ENCODE measurements around the gene KRT28. TPM values are rescaled to one million over a fixed set of nuclear protein-coding genes. Genes with fewer than 3 reads are reported as not detected.

Gene KRT28
- total and polyA plus RNA-seq, 4 experiments from 2014 or later = not detected

- peaks cover 3 to 43% of the 10 kb centered on the region in 2 donors for H3K36me3 Mint-ChIP-seq
Measured at GRCh38 chr17:40824015-40824832, 24.5 kb upstream of the KRT28 start.

GRCh38 chr17:40822132-40822812 lies 22.5 kb upstream of the KRT28 start, which contains the start of gene KRT10:
TSS of gene KRT10 (minus strand) at chr17:40822614. CDS start at chr17:40822585, 29 bp downstream.
- H3K27ac ChIP-seq (ENCODE audit: low read depth, low read length) = no peak within 1 kb of the TSS
- no peaks in the 10 kb centered on the region for H3K27me3 ChIP-seq (ENCODE audit: insufficient read depth, low read length)
- H3K36me3 ChIP-seq (ENCODE audit: insufficient read depth, low read length) = peaks cover 3% of the 10 kb centered on the region
- ChIA-PET POLR2A (ENCODE audit: partially characterized antibody) (no interaction called here), CTCF (ENCODE audit: partially characterized antibody) (interaction anchor here (1.3 to 1.6 kb wide), 2 partner anchors 19 to 841 kb away, joined by 4 to 6 read pairs; no protein-coding TSS in a partner anchor)
- no peaks in the 10 kb centered on the region for H3K9me3 ChIP-seq (ENCODE audit: control insufficient read depth in 1 of 2, low read length in 2 of 2)
- H3K27me3 Mint-ChIP-seq = peaks cover 8 to 11% of the 10 kb centered on the region in 2 donors
- peaks cover 5 to 25% (median 15%) of the 10 kb centered on the region in 4 donors for H3K4me1 Mint-ChIP-seq
- H3K4me1 ChIP-seq (ENCODE audit: insufficient read depth, low read length) = peaks cover 22% of the 10 kb centered on the region
- H3K4me3 ChIP-seq (ENCODE audit: low read length in 2 of 2) = no peak within 1 kb of the TSS
- no peak for DNase-seq
- intact Hi-C loops (cut with micrococcal nuclease) = no loop called here
- no peaks in the 10 kb centered on the region for H3K9me3 Mint-ChIP-seq
- peak within 1 kb of the TSS in 1 of 8 donors; percentile 15 for H3K4me3 Mint-ChIP-seq
- H3K27ac Mint-ChIP-seq = peak within 1 kb of the TSS in 1 of 7 donors; percentile 75
- H3K36me3 Mint-ChIP-seq = peaks cover 15 to 40% of the 10 kb centered on the region in 2 donors

More at GRCh38 chr17:40824015-40824832, 24.5 kb upstream of the KRT28 start:
- Mint-ChIP-seq H3K4me1 (peaks cover 0 to 14% (median 8%) of the 10 kb centered on the region in 4 donors), H3K27me3 (peaks cover 9 to 13% of the 10 kb centered on the region in 2 donors), H3K4me3 (no peak overlapping the region), H3K27ac (peak overlapping the region in 1 of 7 donors; percentile 39), H3K9me3 (no peaks in the 10 kb centered on the region)
- H3K36me3 ChIP-seq (ENCODE audit: insufficient read depth, low read length) = no peaks in the 10 kb centered on the region
- intact Hi-C loops (cut with micrococcal nuclease) = no loop called here
- POLR2A ChIA-PET (ENCODE audit: partially characterized antibody) = no interaction called here
- CTCF ChIA-PET (ENCODE audit: partially characterized antibody) = interaction anchor here (1.8 kb wide), 1 partner anchor 839 kb away, joined by 6 read pairs; no protein-coding TSS in a partner anchor
- H3K9me3 ChIP-seq (ENCODE audit: control insufficient read depth in 1 of 2, low read length in 2 of 2) = no peaks in the 10 kb centered on the region
- peaks cover 10% of the 10 kb centered on the region for H3K4me1 ChIP-seq (ENCODE audit: insufficient read depth, low read length)
- no peak for DNase-seq
- no peaks in the 10 kb centered on the region for H3K27me3 ChIP-seq (ENCODE audit: insufficient read depth, low read length)
- no peak overlapping the region for H3K4me3 ChIP-seq (ENCODE audit: low read length in 2 of 2)
- H3K27ac ChIP-seq (ENCODE audit: low read depth, low read length) = no peak overlapping the region

GRCh38 chr17:40821536-40821935 lies 21.8 kb upstream of the KRT28 start:
- H3K9me3 ChIP-seq (ENCODE audit: control insufficient read depth in 1 of 2, low read length in 2 of 2) = no peaks in the 10 kb centered on the region
- Mint-ChIP-seq H3K27me3 (peaks cover 7 to 10% of the 10 kb centered on the region in 2 donors), H3K36me3 (peaks cover 20 to 45% of the 10 kb centered on the region in 2 donors), H3K27ac (no peak overlapping the region), H3K4me1 (peaks cover 5 to 31% (median 15%) of the 10 kb centered on the region in 4 donors), H3K4me3 (no peak overlapping the region), H3K9me3 (peaks cover 0 to 2% (median 0%) of the 10 kb centered on the region in 8 donors)
- ChIA-PET POLR2A (ENCODE audit: partially characterized antibody) (no interaction called here), CTCF (ENCODE audit: partially characterized antibody) (interaction anchor here (1.3 to 1.6 kb wide), 2 partner anchors 18 to 842 kb away, joined by 4 to 6 read pairs; no protein-coding TSS in a partner anchor)
- peaks cover 8% of the 10 kb centered on the region for H3K36me3 ChIP-seq (ENCODE audit: insufficient read depth, low read length)
- no peaks in the 10 kb centered on the region for H3K27me3 ChIP-seq (ENCODE audit: insufficient read depth, low read length)
- intact Hi-C loops (cut with micrococcal nuclease) = no loop called here
- H3K27ac ChIP-seq (ENCODE audit: low read depth, low read length) = no peak overlapping the region
- H3K4me3 ChIP-seq (ENCODE audit: low read length in 2 of 2) = no peak overlapping the region
- DNase-seq = no peak
- peaks cover 22% of the 10 kb centered on the region for H3K4me1 ChIP-seq (ENCODE audit: insufficient read depth, low read length)

GRCh38 chr17:40820228-40820838 lies 20.6 kb upstream of the KRT28 start:
- CTCF ChIA-PET (ENCODE audit: partially characterized antibody) = interaction anchor here (0.9 to 1.2 kb wide), 2 partner anchors 828 to 845 kb away, joined by 5 read pairs; no protein-coding TSS in a partner anchor
- Histone ChIP-seq H3K27ac (ENCODE audit: low read depth, low read length) (no peak overlapping the region), H3K9me3 (ENCODE audit: control insufficient read depth in 1 of 2, low read length in 2 of 2) (no peaks in the 10 kb centered on the region), H3K4me3 (ENCODE audit: low read length in 2 of 2) (no peak overlapping the region), H3K4me1 (ENCODE audit: insufficient read depth, low read length) (peaks cover 22% of the 10 kb centered on the region), H3K27me3 (ENCODE audit: insufficient read depth, low read length) (no peaks in the 10 kb centered on the region), H3K36me3 (ENCODE audit: insufficient read depth, low read length) (peaks cover 8% of the 10 kb centered on the region)
- POLR2A ChIA-PET (ENCODE audit: partially characterized antibody) = interaction anchor here (1.6 to 2.8 kb wide), 2 partner anchors 858 to 869 kb away, joined by 4 to 44 read pairs; partner anchors contain the start of gene EIF1
- no peak for DNase-seq
- Mint-ChIP-seq H3K9me3 (peaks cover 0 to 3% (median 0%) of the 10 kb centered on the region in 8 donors), H3K27ac (peak overlapping the region in 3 of 7 donors; percentile 30 to 86 (median 72)), H3K27me3 (peaks cover 2% of the 10 kb centered on the region in 2 donors), H3K36me3 (peaks cover 20 to 41% of the 10 kb centered on the region in 2 donors), H3K4me3 (peak overlapping the region in 7 of 8 donors; percentile 8 to 84 (median 56)), H3K4me1 (peaks cover 5 to 31% (median 15%) of the 10 kb centered on the region in 4 donors)
- intact Hi-C loops (cut with micrococcal nuclease) = no loop called here

GRCh38 chr17:40819528-40820125 lies 19.9 kb upstream of the KRT28 start:
- Histone ChIP-seq H3K27me3 (ENCODE audit: insufficient read depth, low read length) (no peaks in the 10 kb centered on the region), H3K4me1 (ENCODE audit: insufficient read depth, low read length) (peaks cover 22% of the 10 kb centered on the region), H3K9me3 (ENCODE audit: control insufficient read depth in 1 of 2, low read length in 2 of 2) (no peaks in the 10 kb centered on the region), H3K4me3 (ENCODE audit: low read length in 2 of 2) (peak overlapping the region; percentile 65 to 83), H3K36me3 (ENCODE audit: insufficient read depth, low read length) (peaks cover 8% of the 10 kb centered on the region), H3K27ac (ENCODE audit: low read depth, low read length) (peak overlapping the region; percentile 62)
- DNase-seq = no peak
- intact Hi-C loops (cut with micrococcal nuclease) = loop anchor here (5.0 kb wide), 1 partner anchor 1198 kb away; the partner anchor contains the start of gene DNAJC7
- Mint-ChIP-seq H3K27ac (peak overlapping the region; percentile 66 to 86 (median 79)), H3K4me3 (peak overlapping the region; percentile 73 to 89 (median 80)), H3K36me3 (peaks cover 20 to 37% of the 10 kb centered on the region in 2 donors), H3K27me3 (peaks cover 2 to 5% of the 10 kb centered on the region in 2 donors), H3K9me3 (peaks cover 0 to 3% (median 0%) of the 10 kb centered on the region in 8 donors), H3K4me1 (peaks cover 5 to 31% (median 15%) of the 10 kb centered on the region in 4 donors)
- POLR2A ChIA-PET (ENCODE audit: partially characterized antibody) = interaction anchor here (0.8 to 2.8 kb wide), 9 partner anchors 37 to 1620 kb away, joined by 3 to 44 read pairs (median 4); partner anchors contain the start of genes EIF1, PSMD3 and RPL19
- CTCF ChIA-PET (ENCODE audit: partially characterized antibody) = interaction anchor here (0.8 to 1.5 kb wide), 5 partner anchors 37 to 870 kb away, joined by 3 to 7 read pairs (median 5); partner anchors contain the start of gene EIF1
